HepG2 (cell line): ENCODE measurements around the gene INAFM1. TPM values are rescaled to one million over a fixed set of nuclear protein-coding genes. Genes with fewer than 3 reads are reported as not detected.
A peak's percentile ranks its signal among the peaks of the same experiment; 100 is the strongest.

Experiments used
- ARID3A ChIP-seq: IDR thresholded peaks from 2 replicates; pipeline ENCODE4 v1.6.1; 2012; ENCODE audit warnings: low read depth, low read length, improper control_type of control experiment
- CREB1 ChIP-seq, 2 experiments: fragments of 450-650 bp in 1 of 2; IDR thresholded peaks; 2 replicates each; pipeline ENCODE4 v1.6.1; 2016 to 2017; ENCODE audit warnings: control low read depth in 1 of 2, mild to moderate bottlenecking in 1 of 2, missing compliant biosample characterization in 1 of 2, missing genetic modification characterization in 1 of 2
- CTCF ChIP-seq: sonication (generic); formaldehyde crosslinking; IDR thresholded peaks from 2 replicates; pipeline ENCODE4 v1.5.0; 2020; ENCODE audit warnings: mild to moderate bottlenecking, missing genetic modification reagents, moderate library complexity
- JUNB ChIP-seq: sonication (generic); formaldehyde crosslinking; IDR thresholded peaks from 2 replicates; pipeline ENCODE4 v1.8.0; 2022; ENCODE audit warnings: missing genetic modification reagents, mild to moderate bottlenecking, borderline replicate concordance
- KDM2A ChIP-seq: sonication (generic); formaldehyde crosslinking; IDR thresholded peaks from 2 replicates; pipeline ENCODE4 v1.4.0; 2020; ENCODE audit warnings: low read depth, missing genetic modification reagents, borderline replicate concordance
- NFKBIZ ChIP-seq: IDR thresholded peaks from 2 replicates; pipeline ENCODE4 v1.6.1; 2018; ENCODE audit warnings: missing genetic modification reagents, missing compliant biosample characterization
- POLR2AphosphoS5 ChIP-seq: IDR thresholded peaks from 2 replicates; pipeline ENCODE4 v1.6.1; 2012; ENCODE audit warnings: low read depth, low read length
- RARA ChIP-seq: IDR thresholded peaks from 2 replicates; pipeline ENCODE4 v1.6.1; 2016; ENCODE audit warnings: missing genetic modification reagents, missing compliant biosample characterization
- RORA ChIP-seq: sonication (generic); formaldehyde crosslinking; IDR thresholded peaks from 2 replicates; pipeline ENCODE4 v1.5.0; 2020; ENCODE audit warnings: mild to moderate bottlenecking, missing genetic modification reagents, moderate library complexity
- SMARCC2 ChIP-seq: fragments of 450-650 bp; IDR thresholded peaks from 2 replicates; pipeline ENCODE4 v1.6.1; 2017; ENCODE audit warnings: antibody characterized with exemption, mild to moderate bottlenecking
- SNAPC5 ChIP-seq: sonication (generic); formaldehyde crosslinking; IDR thresholded peaks from 2 replicates; pipeline ENCODE4 v1.8.1; 2023; ENCODE audit warnings: mild to moderate bottlenecking, missing genetic modification reagents, borderline replicate concordance
- SP5 ChIP-seq: IDR thresholded peaks from 2 replicates; pipeline ENCODE4 v1.6.1; 2016; ENCODE audit warnings: low read depth, borderline replicate concordance
- THAP11 ChIP-seq: IDR thresholded peaks from 2 replicates; pipeline ENCODE4 v1.6.1; 2016; ENCODE audit warnings: missing biosample characterization, missing genetic modification reagents
- YEATS2 ChIP-seq: sonication (generic); formaldehyde crosslinking; IDR thresholded peaks from 2 replicates; pipeline ENCODE4 v1.4.0; 2020; ENCODE audit warnings: missing genetic modification reagents, borderline replicate concordance
- ZBTB42 ChIP-seq: sonication (generic); formaldehyde crosslinking; IDR thresholded peaks from 2 replicates; pipeline ENCODE4 v1.5.0; 2020; ENCODE audit warnings: mild to moderate bottlenecking, missing genetic modification reagents
- ZC3H4 ChIP-seq: sonication (generic); formaldehyde crosslinking; IDR thresholded peaks from 2 replicates; pipeline ENCODE4 v1.4.0; 2020; ENCODE audit warnings: missing genetic modification reagents, borderline replicate concordance
- ZFP36L2 ChIP-seq: sonication (generic); formaldehyde crosslinking; IDR thresholded peaks from 2 replicates; pipeline ENCODE4 v1.4.0; 2020; ENCODE audit warnings: missing genetic modification reagents
- ZFP82 ChIP-seq: sonication (generic); formaldehyde crosslinking; IDR thresholded peaks from 2 replicates; pipeline ENCODE4 v1.5.1; 2020; ENCODE audit warnings: mild to moderate bottlenecking, missing genetic modification reagents, borderline replicate concordance
- ZIK1 ChIP-seq: sonication (generic); formaldehyde crosslinking; IDR thresholded peaks from 2 replicates; pipeline ENCODE4 v1.5.0; 2020; ENCODE audit warnings: mild to moderate bottlenecking, low read depth, missing genetic modification reagents, borderline replicate concordance
- ZNF121 ChIP-seq: sonication (generic); formaldehyde crosslinking; IDR thresholded peaks from 2 replicates; pipeline ENCODE4 v1.5.0; 2020; ENCODE audit warnings: mild to moderate bottlenecking, missing genetic modification reagents
- ZNF441 ChIP-seq: sonication (generic); formaldehyde crosslinking; IDR thresholded peaks from 2 replicates; pipeline ENCODE4 v1.7.0; 2021; ENCODE audit warnings: missing genetic modification reagents, borderline replicate concordance
- ZNF569 ChIP-seq: sonication (generic); formaldehyde crosslinking; IDR thresholded peaks from 2 replicates; pipeline ENCODE4 v1.5.0; 2020; ENCODE audit warnings: mild to moderate bottlenecking, missing genetic modification reagents, moderate library complexity, borderline replicate concordance
- ZNF572 ChIP-seq: sonication (generic); formaldehyde crosslinking; IDR thresholded peaks from 2 replicates; pipeline ENCODE4 v1.5.1; 2020; ENCODE audit warnings: mild to moderate bottlenecking, missing genetic modification reagents
- ZNF7 ChIP-seq: IDR thresholded peaks from 2 replicates; pipeline ENCODE4 v1.6.1; 2016; ENCODE audit warnings: missing biosample characterization, missing genetic modification reagents
- ZNF784 ChIP-seq: sonication (generic); formaldehyde crosslinking; IDR thresholded peaks from 2 replicates; pipeline ENCODE4 v1.5.1; 2020; ENCODE audit warnings: missing genetic modification reagents, mild to moderate bottlenecking, borderline replicate concordance
- ZSCAN9 ChIP-seq: IDR thresholded peaks from 2 replicates; pipeline ENCODE4 v1.6.1; 2016; ENCODE audit warnings: borderline replicate concordance
- polyA plus RNA-seq, 8 experiments: library from polyadenylated mRNA; depleted of rRNA in 3 of 8; stranded (reverse) in 7 of 8; unstranded in 1 of 8; fragments of >200 nt; fragmentation: Illumina TruSeq in 4 of 8; extraction: Trizol in 4 of 8; gene quantifications; 2 replicates each; pipeline versions ENCODE4 v1.2.1 to v1.2.3, GENCODE V29; 2011 to 2016; ENCODE audit warnings: low read depth in 4 of 8, missing spikeins in 1 of 8, mixed read lengths in 1 of 8; ENCODE audit not compliant: insufficient read depth in 1 of 8
- total RNA-seq, 5 experiments: library from RNA; depleted of rRNA; stranded (reverse); fragments of >200 nt; fragmentation: Illumina TruSeq; extraction: Trizol; gene quantifications; 2 replicates each; pipeline ENCODE4 v1.2.3, GENCODE V29; 2016; ENCODE audit warnings: low read depth in 1 of 5

The INAFM1 gene
- total and polyA plus RNA-seq, 2 of the 13 experiments (the other 11 are each of a cell fraction or from before 2014, with no cell fraction given): 0.88 to 1.9 TPM

- TF ChIP-seq CTCF (CRISPR knock-in tag) (peak; percentile 39), ZNF7 (CRISPR knock-in tag) (no peak), NFKBIZ (CRISPR knock-in tag) (no peak), POLR2AphosphoS5 (peak; percentile 31; the same call in 1 of the 2 replicates), SNAPC5 (CRISPR knock-in tag) (no peak), RORA (CRISPR knock-in tag) (no peak), ZNF441 (CRISPR knock-in tag) (no peak), KDM2A (CRISPR knock-in tag) (peak; percentile 49; the same call in 1 of the 2 replicates), ZBTB42 (peak; percentile 77; the same call in 1 of the 2 replicates), THAP11 (no peak), ZC3H4 (CRISPR knock-in tag) (peak; percentile 98), ZNF784 (CRISPR knock-in tag) (no peak; the same call in 1 of the 2 replicates), SP5 (CRISPR knock-in tag) (no peak), ZSCAN9 (CRISPR knock-in tag) (no peak), RARA (CRISPR knock-in tag) (no peak; the same call in 1 of the 2 replicates), ZNF572 (CRISPR knock-in tag) (no peak; the same call in 1 of the 2 replicates), ZFP82 (CRISPR knock-in tag) (no peak), ARID3A (no peak; the same call in 1 of the 2 replicates), SMARCC2 (no peak), JUNB (CRISPR knock-in tag) (no peak), ZFP36L2 (no peak), ZIK1 (CRISPR knock-in tag) (0 out of 2 replicates have a peak, but pooled peaks have one; percentile 14), YEATS2 (CRISPR knock-in tag) (no peak), ZNF121 (CRISPR knock-in tag) (no peak), ZNF569 (CRISPR knock-in tag) (no peak), CREB1 (IDR thresholded peaks at IDR 0.05) (no peak), CREB1 (CRISPR knock-in tag; IDR thresholded peaks at IDR 0.05) (no peak)
Measured at GRCh38 chr19:47226426-47227351, 48.0 kb upstream of the INAFM1 start (continued).
